ENCODE measurements around the gene ERI3. TPM values are rescaled to one million over a fixed set of nuclear protein-coding genes. Genes with fewer than 3 reads are reported as not detected.

ERI3 gene
- total and polyA plus RNA-seq, 2 donors from 2014 or later, result 60.4 to 126 TPM

GRCh38 chr1:44223187-44223610 is 131.9 kb downstream of the ERI3 start:
- H3K9me3 ChIP-seq (ENCODE audit: control insufficient read depth in 2 of 3, insufficient read depth in 1 of 3, low read length in 3 of 3), result peaks cover 0 to 9% (median 0%) of the 10 kb centered on the region in 3 donors
- FAIRE-seq (no peak), DNase-seq (no peak)
- H3K4me3 ChIP-seq (ENCODE audit: low read length in 3 of 3), result no peak overlapping the region
- H3K9ac ChIP-seq (ENCODE audit: low read length in 3 of 3), result no peak overlapping the region
- H3K27me3 ChIP-seq (ENCODE audit: control insufficient read depth, insufficient read depth, low read length), result no peaks in the 10 kb centered on the region
- H3K36me3 ChIP-seq (ENCODE audit: control insufficient read depth in 2 of 3, insufficient read depth in 3 of 3, low read length in 3 of 3), result peaks cover 4 to 30% (median 23%) of the 10 kb centered on the region in 3 donors
- H3K4me1 ChIP-seq (ENCODE audit: control insufficient read depth in 2 of 3, insufficient read depth in 2 of 3, low read depth in 1 of 3, low read length in 3 of 3), result peaks cover 0 to under 1% (median under 1%) of the 10 kb centered on the region in 3 donors
- intact Hi-C loops (cut with DNase I), result loop anchor here (10.0 kb wide), 1 partner anchor 372 kb away; no protein-coding TSS in a partner anchor
- no peak overlapping the region for H3K27ac ChIP-seq (ENCODE audit: low read depth in 2 of 2, low read length in 2 of 2)
- no peak for TF ChIP-seq CTCF (IDR thresholded peaks at IDR 0.05; ENCODE audit: borderline replicate concordance, extremely low read depth, insufficient read depth)

GRCh38 chr1:44222397-44223186 is 132.5 kb downstream of the ERI3 start:
- peaks cover 4 to 31% (median 25%) of the 10 kb centered on the region in 3 donors for H3K36me3 ChIP-seq (ENCODE audit: control insufficient read depth in 2 of 3, insufficient read depth in 3 of 3, low read length in 3 of 3)
- intact Hi-C loops (cut with DNase I), result loop anchor here (10.0 kb wide), 1 partner anchor 372 kb away; no protein-coding TSS in a partner anchor

GRCh38 chr1:44221769-44222168 is 133.3 kb downstream of the ERI3 start:
- peaks cover 0 to 9% (median 0%) of the 10 kb centered on the region in 3 donors for H3K9me3 ChIP-seq (ENCODE audit: control insufficient read depth in 2 of 3, insufficient read depth in 1 of 3, low read length in 3 of 3)
- DNase-seq, result no peak
- no peak overlapping the region for H3K4me3 ChIP-seq (ENCODE audit: low read length in 3 of 3)
- peaks cover 4 to 32% (median 25%) of the 10 kb centered on the region in 3 donors for H3K36me3 ChIP-seq (ENCODE audit: control insufficient read depth in 2 of 3, insufficient read depth in 3 of 3, low read length in 3 of 3)
- peaks cover 0 to 8% (median 5%) of the 10 kb centered on the region in 3 donors for H3K4me1 ChIP-seq (ENCODE audit: control insufficient read depth in 2 of 3, insufficient read depth in 2 of 3, low read depth in 1 of 3, low read length in 3 of 3)
- intact Hi-C loops (cut with DNase I), result loop anchor here (10.0 kb wide), 1 partner anchor 373 kb away; no protein-coding TSS in a partner anchor
- TF ChIP-seq CTCF (IDR thresholded peaks at IDR 0.05; ENCODE audit: borderline replicate concordance, extremely low read depth, insufficient read depth), result no peak
- no peak overlapping the region for H3K9ac ChIP-seq (ENCODE audit: low read length in 3 of 3)
- H3K27ac ChIP-seq (ENCODE audit: low read depth in 2 of 2, low read length in 2 of 2), result no peak overlapping the region
- no peaks in the 10 kb centered on the region for H3K27me3 ChIP-seq (ENCODE audit: control insufficient read depth, insufficient read depth, low read length)
- no peak for FAIRE-seq

More at GRCh38 chr1:44222397-44223186, 132.5 kb downstream of the ERI3 start:
- no peak overlapping the region for H3K27ac ChIP-seq (ENCODE audit: low read depth in 2 of 2, low read length in 2 of 2)
- no peak overlapping the region for H3K9ac ChIP-seq (ENCODE audit: low read length in 3 of 3)
- DNase-seq (no peak), FAIRE-seq (no peak)
- H3K4me3 ChIP-seq (ENCODE audit: low read length in 3 of 3), result no peak overlapping the region
- peaks cover 0 to 6% (median 5%) of the 10 kb centered on the region in 3 donors for H3K4me1 ChIP-seq (ENCODE audit: control insufficient read depth in 2 of 3, insufficient read depth in 2 of 3, low read depth in 1 of 3, low read length in 3 of 3)
- peaks cover 0 to 9% (median 0%) of the 10 kb centered on the region in 3 donors for H3K9me3 ChIP-seq (ENCODE audit: control insufficient read depth in 2 of 3, insufficient read depth in 1 of 3, low read length in 3 of 3)
- TF ChIP-seq CTCF (IDR thresholded peaks at IDR 0.05; ENCODE audit: borderline replicate concordance, extremely low read depth, insufficient read depth), result no peak
- no peaks in the 10 kb centered on the region for H3K27me3 ChIP-seq (ENCODE audit: control insufficient read depth, insufficient read depth, low read length)

Measured in kidney (tissue), 14 donors.